Activated naive CD8-positive, alpha-beta T cell treated with anti-CD3 and anti-CD28 coated beads, Interleukin-2, amount 50 U/mL, for 24 hours (primary cell): ENCODE measurements around the gene CDK6.

ENCODE experiments used
- ATAC-seq: fragments of 150-1000 bp; cut with Tn5 transposase; one replicate; pipeline ENCODE4 v1.10.0; 2021
- DNase-seq: peaks from one replicate; pipeline ENCODE4 v3.0.0; 2021
- H3K27ac Mint-ChIP-seq: one replicate; pipeline ENCODE4 v1.8.0; 2021; ENCODE audit warnings: mild to moderate bottlenecking, mixed read lengths
- H3K27me3 Mint-ChIP-seq: one replicate; pipeline ENCODE4 v1.8.0; 2021; ENCODE audit warnings: mixed read lengths
- H3K36me3 Mint-ChIP-seq: one replicate; pipeline ENCODE4 v1.8.0; 2021; ENCODE audit warnings: low read depth, mixed read lengths
- H3K4me1 Mint-ChIP-seq: one replicate; pipeline ENCODE4 v1.8.0; 2021; ENCODE audit warnings: mixed read lengths
- H3K4me3 Mint-ChIP-seq: one replicate; pipeline ENCODE4 v1.8.0; 2021; ENCODE audit warnings: mild to moderate bottlenecking, moderate library complexity, mixed read lengths
- H3K9me3 Mint-ChIP-seq: one replicate; pipeline ENCODE4 v1.8.0; 2021; ENCODE audit warnings: mixed read lengths

CDK6 gene

DNA sequence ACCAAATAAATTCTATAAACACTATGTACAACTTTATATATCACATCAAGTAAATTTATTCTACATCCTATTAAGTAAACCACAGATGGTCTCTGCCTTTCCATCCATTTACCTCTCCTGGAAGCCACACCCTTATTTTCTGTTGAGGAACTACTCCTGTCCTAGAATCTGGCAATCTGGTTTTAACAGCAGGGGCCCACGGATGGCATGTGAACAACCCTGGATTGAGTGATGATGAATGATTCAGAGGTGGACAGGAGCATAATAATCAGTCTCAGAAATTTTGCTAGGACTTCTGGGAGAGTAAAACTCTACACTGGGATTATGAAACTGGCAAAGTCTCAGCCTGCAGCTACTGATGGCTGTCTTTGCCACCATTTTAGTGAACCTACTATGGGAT, 54.1 kb downstream of the CDK6 start:
- Mint-ChIP-seq H3K4me3 (no peak overlapping the region), H3K9me3 (peaks cover 7% of the 10 kb centered on the region), H3K27ac (no peak overlapping the region), H3K36me3 (peaks cover 57% of the 10 kb centered on the region), H3K27me3 (no peaks in the 10 kb centered on the region), H3K4me1 (peaks cover 62% of the 10 kb centered on the region)
- no peak for DNase-seq
- ATAC-seq: no peak

- no peaks in the 10 kb centered on the region for H3K27me3 Mint-ChIP-seq
- H3K36me3 Mint-ChIP-seq: peaks cover 65% of the 10 kb centered on the region
Observed at GRCh38 chr7:92781117-92781720, 55.2 kb downstream of the CDK6 start.

DNA sequence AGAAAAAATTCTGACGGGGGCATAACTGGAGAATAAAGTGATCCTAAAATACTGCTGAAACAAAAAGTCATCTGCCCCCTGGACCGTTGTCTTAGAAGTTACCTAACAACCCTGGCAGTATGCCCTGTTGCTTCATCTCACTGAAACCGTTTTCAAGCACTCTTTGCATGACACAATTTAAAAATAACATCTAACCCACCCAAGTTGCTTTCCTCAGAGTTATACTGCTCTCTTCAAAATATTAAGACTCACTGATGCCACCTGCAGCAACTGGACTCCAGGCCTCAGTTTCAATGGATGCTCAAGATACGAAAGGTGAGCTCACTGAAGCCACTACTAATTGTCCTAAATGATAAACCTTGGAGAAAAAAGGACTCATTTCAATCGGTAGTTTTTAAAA, 57.4 kb downstream of the CDK6 start:
- peaks cover 7% of the 10 kb centered on the region for H3K9me3 Mint-ChIP-seq
- DNase-seq: no peak
- H3K4me1 Mint-ChIP-seq: peaks cover 54% of the 10 kb centered on the region
- H3K27me3 Mint-ChIP-seq: no peaks in the 10 kb centered on the region
- H3K36me3 Mint-ChIP-seq: peaks cover 65% of the 10 kb centered on the region
- ATAC-seq: no peak
- no peak overlapping the region for H3K27ac Mint-ChIP-seq
- no peak overlapping the region for H3K4me3 Mint-ChIP-seq

More at GRCh38 chr7:92781117-92781720, 55.2 kb downstream of the CDK6 start:
- ATAC-seq: no peak
- no peak overlapping the region for H3K27ac Mint-ChIP-seq
- H3K4me1 Mint-ChIP-seq: peaks cover 68% of the 10 kb centered on the region
- H3K4me3 Mint-ChIP-seq: peak overlapping the region; percentile 8
- no peak for DNase-seq
- H3K9me3 Mint-ChIP-seq: peaks cover 7% of the 10 kb centered on the region

DNA sequence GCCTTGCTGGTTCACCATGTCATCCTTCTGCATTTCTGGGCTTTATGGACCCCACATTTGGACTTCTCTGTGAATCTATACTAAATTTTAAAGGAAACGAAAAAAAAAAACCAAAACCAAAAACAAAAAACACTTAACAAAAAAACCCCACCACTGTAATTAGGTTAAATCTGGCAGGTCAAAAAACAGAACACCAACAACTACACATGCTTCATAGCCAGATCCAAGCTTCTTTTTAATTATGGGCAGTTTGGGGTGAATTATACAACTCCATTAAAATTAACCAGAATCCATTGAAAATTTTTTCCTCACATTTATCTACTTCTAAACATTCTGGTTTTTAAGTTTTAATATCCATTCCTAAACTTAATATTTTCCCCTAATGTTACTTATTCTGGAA, 58.4 kb downstream of the CDK6 start:
- no peak overlapping the region for H3K4me3 Mint-ChIP-seq
- ATAC-seq (no peak), DNase-seq (no peak)
- peaks cover 44% of the 10 kb centered on the region for H3K4me1 Mint-ChIP-seq
- no peak overlapping the region for H3K27ac Mint-ChIP-seq
- H3K36me3 Mint-ChIP-seq: peaks cover 66% of the 10 kb centered on the region
- H3K9me3 Mint-ChIP-seq: peaks cover 7% of the 10 kb centered on the region
- no peaks in the 10 kb centered on the region for H3K27me3 Mint-ChIP-seq

DNA sequence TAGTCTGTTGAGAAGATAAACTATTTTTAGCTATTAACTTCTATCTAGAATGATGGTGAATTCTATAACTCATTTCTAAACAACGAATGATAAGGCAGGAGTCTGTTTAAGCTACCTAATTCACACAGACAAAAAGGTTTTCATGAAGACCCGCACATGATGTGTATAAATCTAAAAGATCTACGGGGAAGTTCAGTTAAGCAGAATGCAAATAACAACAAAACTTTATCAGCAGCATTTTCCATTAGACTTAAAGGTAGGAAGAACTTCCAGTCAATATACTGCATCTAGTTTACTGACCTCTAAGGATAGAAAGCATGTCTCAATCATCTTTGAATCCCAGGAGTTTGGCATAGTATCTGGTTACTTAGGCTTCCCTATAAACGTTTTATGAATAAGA, 62.6 kb downstream of the CDK6 start:
- H3K9me3 Mint-ChIP-seq: peaks cover 7% of the 10 kb centered on the region
- no peak for DNase-seq
- no peak overlapping the region for H3K27ac Mint-ChIP-seq
- no peak for ATAC-seq
- H3K4me3 Mint-ChIP-seq: no peak overlapping the region
- no peaks in the 10 kb centered on the region for H3K27me3 Mint-ChIP-seq
- H3K4me1 Mint-ChIP-seq: peaks cover 37% of the 10 kb centered on the region
- peaks cover 62% of the 10 kb centered on the region for H3K36me3 Mint-ChIP-seq

- DNase-seq (no peak), ATAC-seq (no peak)
- peak overlapping the region; percentile 90 for H3K27ac Mint-ChIP-seq
- no peaks in the 10 kb centered on the region for H3K9me3 Mint-ChIP-seq
- no peaks in the 10 kb centered on the region for H3K27me3 Mint-ChIP-seq
- H3K4me1 Mint-ChIP-seq: peaks cover 58% of the 10 kb centered on the region
- peaks cover 62% of the 10 kb centered on the region for H3K36me3 Mint-ChIP-seq
- no peak overlapping the region for H3K4me3 Mint-ChIP-seq
Observed at GRCh38 chr7:92769844-92770243, 66.5 kb downstream of the CDK6 start.

- Mint-ChIP-seq H3K9me3 (no peaks in the 10 kb centered on the region), H3K36me3 (peaks cover 62% of the 10 kb centered on the region), H3K27me3 (no peaks in the 10 kb centered on the region), H3K4me3 (no peak overlapping the region), H3K4me1 (peaks cover 62% of the 10 kb centered on the region), H3K27ac (peak overlapping the region; percentile 90)
- no peak for ATAC-seq
- DNase-seq: no peak
Observed at GRCh38 chr7:92769394-92769699, 67.0 kb downstream of the CDK6 start.

GRCh38 chr7:92768501-92769393, 67.6 kb downstream of the CDK6 start:
- peak; percentile 24 for DNase-seq
- H3K36me3 Mint-ChIP-seq: peaks cover 64% of the 10 kb centered on the region
- H3K4me1 Mint-ChIP-seq: peaks cover 68% of the 10 kb centered on the region
- no peaks in the 10 kb centered on the region for H3K9me3 Mint-ChIP-seq
- peak overlapping the region; percentile 48 for H3K4me3 Mint-ChIP-seq
- no peaks in the 10 kb centered on the region for H3K27me3 Mint-ChIP-seq
- ATAC-seq: peak; percentile 92
- H3K27ac Mint-ChIP-seq: peak overlapping the region; percentile 91

- no peak for DNase-seq
- Mint-ChIP-seq H3K4me3 (no peak overlapping the region), H3K27me3 (no peaks in the 10 kb centered on the region), H3K4me1 (peaks cover 73% of the 10 kb centered on the region), H3K27ac (peak overlapping the region; percentile 91), H3K9me3 (no peaks in the 10 kb centered on the region), H3K36me3 (peaks cover 58% of the 10 kb centered on the region)
- ATAC-seq: peak; percentile 41
Observed at GRCh38 chr7:92767437-92767836, 68.9 kb downstream of the CDK6 start.

GRCh38 chr7:92766461-92767003, 69.8 kb downstream of the CDK6 start:
- no peak for ATAC-seq
- DNase-seq: no peak
- Mint-ChIP-seq H3K27ac (peak overlapping the region; percentile 91), H3K36me3 (peaks cover 60% of the 10 kb centered on the region), H3K4me1 (peaks cover 78% of the 10 kb centered on the region), H3K4me3 (no peak overlapping the region), H3K9me3 (no peaks in the 10 kb centered on the region), H3K27me3 (no peaks in the 10 kb centered on the region)

DNA sequence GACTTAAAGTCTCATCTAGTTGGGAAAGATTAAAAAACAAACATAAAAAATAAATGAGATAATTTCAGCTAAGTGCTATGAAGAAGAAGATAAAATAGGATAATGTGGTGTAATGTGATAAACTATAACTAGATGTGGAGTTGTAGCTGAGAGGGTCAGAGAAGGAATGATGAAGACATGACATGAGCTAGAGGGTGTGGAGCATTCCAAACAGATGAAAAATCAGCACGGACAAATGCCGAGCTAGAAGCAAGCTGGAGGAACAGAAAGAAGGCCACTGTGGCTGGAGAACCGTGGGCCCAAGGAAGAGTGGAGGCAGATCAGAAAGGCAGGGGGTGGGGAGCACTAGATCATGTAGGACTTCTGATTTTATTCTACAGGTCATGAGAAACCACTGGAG, 70.6 kb downstream of the CDK6 start:
- no peak for ATAC-seq
- Mint-ChIP-seq H3K27me3 (no peaks in the 10 kb centered on the region), H3K4me1 (peaks cover 77% of the 10 kb centered on the region), H3K9me3 (no peaks in the 10 kb centered on the region), H3K27ac (peak overlapping the region; percentile 24), H3K36me3 (peaks cover 64% of the 10 kb centered on the region), H3K4me3 (no peak overlapping the region)
- no peak for DNase-seq

DNA sequence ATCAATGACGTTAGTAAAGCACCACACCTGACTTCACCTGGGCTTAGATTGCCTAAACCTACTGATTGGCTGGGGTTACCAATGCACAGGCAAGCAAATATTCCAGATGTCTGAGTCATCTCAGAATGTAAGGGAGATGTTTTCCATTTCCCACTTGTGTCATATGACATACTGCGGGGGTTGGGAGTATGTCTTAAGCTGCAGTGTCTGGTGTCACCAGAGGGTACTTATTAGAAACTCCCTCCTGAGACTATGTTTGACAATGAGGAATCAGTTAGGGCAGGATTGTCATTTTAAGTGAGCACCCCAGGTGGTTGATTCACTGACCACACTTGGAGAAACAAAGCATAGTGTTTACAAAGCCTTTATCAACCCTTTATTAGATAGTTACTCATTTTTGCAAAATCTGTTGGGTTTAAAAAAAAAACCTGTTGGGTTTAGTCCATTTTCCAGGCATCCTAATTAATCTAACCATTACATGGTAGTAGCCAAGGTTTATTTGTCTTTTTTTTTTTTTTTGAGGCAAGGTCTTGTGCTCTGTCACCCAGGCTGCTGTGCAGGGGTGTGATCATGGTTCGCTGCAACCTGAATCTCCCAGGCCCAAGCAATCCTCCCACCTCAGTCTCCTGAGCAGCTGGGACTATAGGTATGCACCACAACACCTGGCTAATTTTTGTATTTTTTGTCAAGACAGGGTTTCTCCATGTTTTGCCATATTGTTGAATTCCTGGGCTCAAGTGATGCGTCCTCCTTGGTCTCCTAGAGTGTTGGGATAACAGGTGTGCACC, 72.5 kb downstream of the CDK6 start:
- DNase-seq (no peak), ATAC-seq (peak; percentile 58)

DNA sequence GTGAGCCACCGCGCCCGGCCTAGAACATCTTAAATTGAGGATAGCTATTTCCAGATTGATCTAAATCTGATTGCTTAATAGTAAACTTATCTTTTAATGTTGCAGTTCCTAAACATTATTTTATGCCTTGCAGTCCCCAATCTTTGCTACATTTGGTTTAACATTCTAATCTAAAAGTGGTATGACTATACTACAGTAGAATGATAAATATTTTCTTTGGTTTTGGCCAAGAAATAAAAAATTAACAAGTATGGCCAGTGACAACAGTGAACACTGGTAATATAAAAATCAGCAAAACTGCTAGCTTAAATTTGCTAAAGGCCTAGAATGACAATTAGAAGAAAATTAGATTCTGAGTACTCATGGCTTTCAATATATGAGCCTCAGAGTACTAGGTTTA, 73.5 kb downstream of the CDK6 start:
- no peak for DNase-seq
- no peak overlapping the region for H3K4me3 Mint-ChIP-seq
- no peak overlapping the region for H3K27ac Mint-ChIP-seq
- H3K9me3 Mint-ChIP-seq: no peaks in the 10 kb centered on the region
- peaks cover 53% of the 10 kb centered on the region for H3K4me1 Mint-ChIP-seq
- H3K27me3 Mint-ChIP-seq: no peaks in the 10 kb centered on the region
- peaks cover 71% of the 10 kb centered on the region for H3K36me3 Mint-ChIP-seq
- no peak for ATAC-seq

More for the DNA sequence above, 72.5 kb downstream of the CDK6 start:
- H3K9me3 Mint-ChIP-seq: no peaks in the 10 kb centered on the region
- H3K27ac Mint-ChIP-seq: no peak overlapping the region
- no peaks in the 10 kb centered on the region for H3K27me3 Mint-ChIP-seq
- peaks cover 63% of the 10 kb centered on the region for H3K4me1 Mint-ChIP-seq
- H3K36me3 Mint-ChIP-seq: peaks cover 71% of the 10 kb centered on the region
- no peak overlapping the region for H3K4me3 Mint-ChIP-seq

- H3K27me3 Mint-ChIP-seq: no peaks in the 10 kb centered on the region
- DNase-seq: no peak
- peaks cover 72% of the 10 kb centered on the region for H3K36me3 Mint-ChIP-seq
- H3K4me1 Mint-ChIP-seq: peaks cover 45% of the 10 kb centered on the region
- ATAC-seq: no peak
- H3K27ac Mint-ChIP-seq: no peak overlapping the region
- no peak overlapping the region for H3K4me3 Mint-ChIP-seq
- H3K9me3 Mint-ChIP-seq: no peaks in the 10 kb centered on the region
Observed at GRCh38 chr7:92761391-92762097, 74.8 kb downstream of the CDK6 start.
